HG03064 (cell line): ENCODE data around the gene MGLL.

Source experiments
- ATAC-seq: cut with Tn5 transposase; IDR thresholded peaks from one replicate; pipeline ENCODE4 v1.9.1; 2021; ENCODE audit warnings: low read depth; ENCODE audit not compliant: unreplicated experiment

Gene MGLL

DNA sequence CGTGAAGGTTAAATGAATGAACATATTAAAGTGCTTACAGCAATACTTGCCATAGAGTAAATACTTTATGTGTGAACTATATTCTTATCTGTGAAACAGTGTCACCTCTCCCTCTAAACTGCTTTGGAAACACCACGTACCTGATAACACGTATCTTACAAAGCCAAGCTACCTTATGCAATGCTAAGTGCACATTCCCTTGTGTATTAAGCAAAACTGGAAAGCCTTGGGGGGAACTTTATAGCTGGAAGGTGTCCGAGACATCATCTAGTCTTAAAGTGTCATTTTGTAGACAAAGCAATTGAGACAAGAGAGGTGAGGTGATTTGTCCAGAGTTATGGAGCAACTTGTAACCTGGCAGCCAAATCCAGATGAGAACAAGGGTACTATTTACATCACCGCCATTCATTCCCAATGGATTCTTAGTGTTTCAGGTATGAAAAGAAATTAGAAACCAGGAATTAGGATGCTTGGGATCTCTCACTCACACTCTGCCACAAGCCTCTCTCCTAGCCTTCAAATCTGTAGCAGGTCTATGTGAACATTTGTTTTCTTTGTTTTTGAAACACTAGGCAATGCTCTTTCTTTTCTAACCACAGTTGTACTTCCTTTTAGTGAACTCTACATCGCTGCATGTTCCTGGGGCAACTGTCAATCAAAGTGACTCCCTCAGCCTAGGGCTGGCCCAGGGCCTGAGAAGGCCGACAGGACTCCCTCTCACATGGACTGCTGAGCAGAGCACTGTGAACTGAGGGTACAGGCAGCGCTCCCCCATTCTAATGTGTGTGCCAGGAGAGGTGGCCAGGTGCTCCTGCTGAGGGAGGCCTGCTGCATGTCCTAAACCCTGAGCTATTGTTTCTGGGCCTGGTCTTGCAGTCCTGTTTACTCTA lies 13.9 kb upstream of the MGLL start:
- ATAC-seq = peak; percentile 89

DNA sequence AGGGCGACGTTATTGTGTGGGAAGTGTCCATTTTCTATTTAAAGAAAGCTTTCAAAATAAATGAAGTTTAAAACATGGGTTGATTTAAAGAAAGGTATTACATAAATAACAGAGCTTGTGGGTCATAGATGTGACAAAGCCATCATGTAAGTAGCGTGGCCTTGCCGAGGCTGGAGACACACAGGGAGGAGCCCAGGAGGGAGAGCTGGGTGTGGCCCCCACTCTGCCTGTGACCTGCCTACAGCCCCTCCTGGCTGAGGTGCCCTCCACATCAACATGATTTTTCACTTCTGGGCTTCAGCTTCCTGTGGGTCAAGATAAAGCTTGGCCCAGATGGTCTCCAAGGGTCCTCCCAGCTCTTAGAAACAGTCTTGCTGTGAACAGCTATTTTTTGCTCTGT lies 12.5 kb upstream of the MGLL start:
- no peak for ATAC-seq

DNA sequence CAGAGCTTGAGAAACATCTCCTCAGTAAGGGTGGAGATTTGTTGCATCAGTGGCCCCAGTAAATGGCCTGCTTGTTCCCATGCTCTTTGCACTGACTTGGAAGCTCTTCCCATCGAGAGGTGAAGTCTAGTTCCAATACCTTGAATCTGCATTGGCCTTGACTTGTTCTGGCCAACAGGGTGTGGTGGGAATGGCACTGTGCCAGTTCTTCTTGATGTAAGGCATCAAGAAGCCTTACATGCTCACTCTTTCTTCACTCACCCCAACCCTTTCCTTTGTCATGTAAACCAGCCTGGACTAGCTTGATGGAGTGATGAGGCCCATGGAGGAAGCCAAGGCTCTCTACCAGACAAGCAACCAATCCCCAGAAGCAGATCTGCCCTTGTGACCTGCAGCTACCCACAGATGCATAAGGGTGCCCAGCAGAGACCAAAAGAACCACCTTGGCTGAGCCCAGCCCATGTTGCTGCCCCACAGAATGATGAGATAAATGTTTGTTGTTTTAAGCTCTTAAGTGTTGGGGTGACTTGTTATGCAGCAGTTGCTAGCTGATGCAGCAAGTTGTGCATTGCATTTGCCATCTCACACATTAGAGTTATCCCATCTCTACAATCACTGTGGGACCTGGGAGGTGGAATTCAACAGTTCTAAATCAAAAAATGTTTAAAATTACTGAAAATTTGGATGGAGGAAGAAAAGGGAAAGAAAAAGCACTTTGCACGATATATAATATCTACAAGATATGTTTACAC lies 11.1 kb upstream of the MGLL start:
- no peak for ATAC-seq

DNA sequence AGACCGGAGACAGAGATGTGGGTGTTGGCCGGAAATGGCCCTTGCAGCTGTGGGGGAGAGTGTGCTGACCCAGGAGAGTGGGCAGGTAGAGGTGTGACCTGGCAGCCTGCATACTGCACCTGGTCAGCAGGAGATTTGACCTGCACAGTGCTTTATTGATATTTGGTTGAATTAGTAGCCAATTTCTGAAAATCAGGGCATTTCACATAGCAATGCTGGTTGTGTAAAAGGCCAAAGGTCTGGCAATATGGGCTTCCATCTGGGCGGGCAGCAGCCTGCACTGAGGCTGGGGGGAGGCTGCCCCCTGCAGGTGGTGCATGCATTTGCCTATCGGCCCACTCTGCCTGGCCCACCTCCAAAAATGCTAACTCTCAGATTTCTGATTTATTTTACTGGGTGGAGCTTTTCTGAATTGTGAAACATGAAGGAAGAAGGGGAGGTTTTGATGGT lies 9.4 kb upstream of the MGLL start:
- no peak for ATAC-seq

DNA sequence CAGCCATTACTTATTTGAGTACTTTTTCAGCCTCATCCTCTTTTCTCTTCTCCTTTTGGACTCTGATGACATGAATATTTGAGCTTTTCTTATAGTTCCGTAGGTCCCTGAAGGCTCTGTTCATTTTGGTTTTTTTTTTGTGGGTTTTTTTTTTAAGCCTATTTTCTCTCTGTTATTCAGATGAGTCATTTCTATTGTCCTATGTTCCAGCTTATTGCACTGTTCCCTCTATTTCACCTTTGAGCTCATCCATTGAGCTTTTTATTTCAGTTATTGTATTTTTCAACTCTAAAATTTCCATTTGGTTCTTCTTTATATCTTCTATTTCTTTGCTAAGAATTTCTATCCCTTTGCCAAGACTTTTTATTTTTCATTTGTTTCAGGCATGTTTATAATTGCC lies 7.2 kb upstream of the MGLL start:
- ATAC-seq = no peak

DNA sequence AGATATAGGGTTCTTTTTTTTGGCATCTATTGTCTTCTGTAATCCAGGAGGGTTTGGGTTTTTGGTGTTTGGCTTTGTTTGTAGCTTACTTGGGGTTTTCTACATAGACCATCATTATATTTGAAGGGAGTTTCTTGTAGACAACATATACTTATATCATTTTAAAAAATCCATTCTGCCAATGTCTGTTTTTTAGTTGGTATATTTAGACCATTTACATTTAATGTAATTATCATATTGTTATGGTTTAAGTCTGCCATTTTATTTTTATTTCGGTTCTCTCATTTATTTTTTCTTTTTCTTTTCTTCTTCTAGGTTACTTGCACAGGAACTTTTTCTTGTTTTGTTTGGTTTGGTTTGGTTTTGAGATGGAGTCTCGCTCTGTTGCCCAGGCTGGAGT lies 5.5 kb upstream of the MGLL start:
- ATAC-seq = no peak

DNA sequence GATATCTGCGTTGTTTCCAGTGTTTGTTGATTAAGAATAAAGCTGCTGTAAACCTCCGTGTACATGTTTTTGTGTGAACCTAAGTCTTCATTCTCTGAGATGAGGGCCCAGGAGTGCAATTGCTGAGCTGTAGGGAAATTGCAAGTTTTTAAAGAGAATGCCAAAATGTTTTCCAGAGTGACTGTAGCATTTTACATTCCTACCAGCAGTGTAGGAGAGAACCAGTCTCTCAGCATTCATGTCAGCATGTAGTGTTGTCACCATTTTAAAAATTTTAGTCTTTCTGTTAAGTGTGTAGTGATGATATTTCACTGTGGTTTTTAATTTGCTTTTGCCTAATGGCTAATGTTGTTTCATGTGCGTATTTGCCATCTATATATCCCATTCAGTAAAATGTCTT lies 3.4 kb upstream of the MGLL start:
- no peak for ATAC-seq

DNA sequence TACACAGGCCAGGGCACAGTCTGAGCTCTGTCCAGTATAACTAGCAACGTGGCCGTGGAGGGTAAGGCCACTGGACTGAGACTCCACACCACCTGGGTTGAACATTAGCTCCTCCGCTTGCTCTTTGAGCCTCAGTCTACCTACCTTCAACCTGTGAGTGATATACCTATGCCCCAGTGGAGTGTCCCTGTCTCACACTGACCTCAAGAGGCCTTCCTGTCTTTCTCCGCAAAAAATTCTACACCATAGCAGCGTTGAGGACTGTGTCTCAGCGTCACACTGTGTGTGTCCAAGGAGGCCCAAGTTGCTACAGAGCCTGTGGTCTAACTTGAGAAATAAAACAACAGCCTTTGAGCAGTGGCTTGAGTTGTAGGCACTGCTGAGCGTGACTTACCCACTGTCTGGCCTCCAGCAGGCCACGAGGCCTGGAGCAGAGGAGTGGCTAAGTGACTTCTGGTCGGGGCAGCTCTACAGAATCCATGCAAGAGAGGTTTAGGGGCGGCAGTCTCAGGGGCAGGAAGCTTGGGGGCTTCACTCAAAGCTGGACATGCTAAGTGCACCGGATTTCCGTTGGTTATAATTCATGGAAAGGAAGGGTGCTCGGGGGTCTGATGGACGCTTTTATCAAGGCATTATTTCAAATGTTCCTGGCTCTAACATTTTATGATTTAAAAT lies 2.0 kb upstream of the MGLL start:
- no peak for ATAC-seq

DNA sequence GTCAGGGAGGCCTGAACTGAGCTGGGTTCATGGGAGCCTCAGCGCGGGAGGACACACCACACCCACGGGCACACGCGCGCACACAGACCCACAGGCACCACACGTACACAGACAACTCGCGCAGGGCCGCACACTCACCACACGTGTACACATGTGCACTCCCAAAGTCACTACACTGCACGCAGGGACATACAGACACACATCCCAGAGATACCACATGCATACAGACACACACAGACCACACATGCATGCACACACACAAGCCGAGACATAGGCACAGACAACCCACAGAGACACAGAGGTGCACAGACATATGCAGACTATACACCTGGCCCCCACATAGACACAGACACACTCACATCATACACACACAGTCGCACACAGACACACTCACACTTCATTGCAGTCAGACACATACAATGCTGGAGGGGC lies 1.1 kb upstream of the MGLL start:
- no peak for ATAC-seq

DNA sequence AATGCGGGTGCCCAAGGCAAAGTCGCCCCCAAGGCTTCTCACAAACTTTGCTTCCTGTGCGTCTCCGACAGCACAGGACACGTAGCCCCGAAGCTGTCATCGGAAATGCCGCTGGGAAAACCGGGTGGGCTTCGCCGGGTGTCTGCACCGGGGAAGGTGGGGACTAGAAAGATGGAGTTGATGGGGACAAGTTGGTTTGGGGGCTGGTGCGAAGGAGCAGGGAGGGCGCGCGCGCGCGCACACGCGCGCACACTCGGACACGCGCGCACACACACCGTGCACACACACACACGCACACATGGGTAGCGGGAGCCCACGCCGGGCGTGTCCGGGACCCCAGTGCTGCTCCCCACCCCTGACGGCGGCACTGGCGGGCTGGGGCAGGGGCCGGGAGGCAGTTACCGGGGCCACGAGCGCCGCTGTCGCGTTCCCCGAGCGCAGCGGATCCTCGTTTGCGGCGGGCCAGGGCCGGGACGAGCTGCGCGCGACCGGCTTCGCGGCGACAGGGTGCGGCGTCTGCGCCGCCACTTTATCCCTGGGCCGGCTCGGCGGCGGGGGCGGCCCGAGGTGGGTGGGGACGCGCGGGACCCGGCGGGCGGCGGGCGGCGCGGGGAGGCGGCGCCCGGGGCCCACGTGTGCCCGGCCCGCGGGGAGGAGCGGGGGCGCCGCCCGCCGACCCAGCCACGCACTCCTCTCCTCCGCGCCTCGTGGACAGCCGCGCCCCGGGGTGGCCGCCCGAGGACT lies 539 bp upstream of the MGLL start:
- ATAC-seq = no peak

DNA sequence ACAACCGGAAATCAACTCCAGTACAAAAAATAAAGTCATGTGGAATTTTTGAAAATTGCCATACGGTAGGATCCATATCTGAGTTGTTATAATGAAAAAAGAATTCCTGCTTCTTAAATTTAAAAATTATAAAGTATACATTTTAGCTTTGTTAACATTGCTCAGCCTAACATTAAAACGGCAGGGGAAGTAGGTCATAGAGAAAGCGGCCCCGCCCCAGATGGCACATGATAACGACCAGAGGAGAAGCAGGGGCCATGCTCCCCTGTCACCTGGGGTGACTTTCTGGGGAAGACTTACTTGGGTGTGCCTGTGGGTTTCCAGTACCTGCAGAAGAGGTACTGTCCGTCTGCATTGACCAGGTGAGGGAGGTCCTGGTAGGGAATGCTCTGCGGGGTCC lies 921 bp downstream of the MGLL start:
- no peak for ATAC-seq

DNA sequence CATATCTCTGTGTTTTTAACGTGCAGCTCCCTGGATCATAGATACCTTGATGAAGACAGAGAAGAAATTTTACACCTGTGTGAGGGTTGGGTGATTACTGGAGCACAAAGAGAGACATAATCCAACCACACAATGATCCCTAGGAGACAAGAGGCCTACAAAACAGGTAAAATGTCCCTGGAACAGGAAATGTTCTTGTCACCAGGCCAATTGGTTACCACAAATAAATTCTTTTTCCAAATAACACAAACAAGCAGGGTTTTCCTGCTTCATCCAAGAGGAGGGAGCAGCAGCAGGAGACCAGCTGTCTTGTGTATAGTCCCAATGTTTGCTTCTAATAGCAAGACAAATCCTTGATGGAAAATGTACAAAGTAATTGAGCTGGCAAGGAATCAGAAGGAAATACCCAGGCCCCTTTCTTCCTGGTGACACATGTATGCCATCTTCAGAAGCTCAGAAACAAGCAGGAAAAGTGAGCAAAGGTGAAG lies 1.4 kb downstream of the MGLL start:
- ATAC-seq = no peak

DNA sequence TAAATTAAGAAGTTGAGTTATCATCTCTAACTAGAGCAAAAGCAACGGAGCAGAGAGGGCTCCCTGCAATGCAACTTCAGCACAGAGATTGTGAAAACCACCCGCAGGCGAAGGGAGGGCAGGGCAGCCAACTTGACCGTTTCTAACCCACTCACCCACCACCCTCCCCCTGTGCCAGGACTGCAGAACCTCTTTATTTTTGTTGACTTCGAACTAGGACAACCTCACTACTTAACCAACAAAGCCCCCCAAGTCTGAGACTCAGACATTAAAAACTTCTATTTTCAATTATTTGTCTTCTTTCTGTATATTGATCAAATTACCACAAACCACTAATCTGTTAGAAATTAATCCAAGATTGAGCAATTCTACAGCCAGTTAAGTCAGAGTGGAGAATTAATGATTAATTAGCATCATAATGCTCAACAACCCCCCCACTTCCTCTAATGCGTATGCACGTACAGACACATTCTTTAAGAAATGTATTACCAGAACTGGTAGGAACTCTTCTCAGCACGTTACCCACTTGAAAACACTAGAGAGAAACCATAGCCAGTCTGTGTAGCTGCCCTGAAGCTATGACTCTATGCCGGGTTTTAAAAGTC lies 2.0 kb downstream of the MGLL start:
- no peak for ATAC-seq

DNA sequence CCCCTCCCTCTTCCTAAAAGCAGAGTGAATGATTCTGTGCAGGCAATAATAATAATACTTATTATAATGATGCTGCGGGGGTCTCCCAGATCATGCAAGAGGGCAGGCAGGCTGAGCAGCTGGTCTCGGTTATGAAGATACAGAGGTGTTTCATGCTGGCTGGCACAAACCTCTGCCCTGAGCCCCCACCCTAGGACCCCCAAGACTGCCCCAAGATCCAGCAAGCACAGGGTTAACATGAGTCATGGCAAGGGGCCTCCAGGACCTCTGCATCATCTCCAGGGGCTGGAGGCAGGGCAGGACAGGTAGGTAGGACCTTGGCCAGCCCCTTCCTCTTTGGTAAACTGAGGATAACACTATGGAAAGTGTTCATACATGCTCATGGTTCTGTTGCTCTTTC lies 2.7 kb downstream of the MGLL start:
- ATAC-seq = no peak

DNA sequence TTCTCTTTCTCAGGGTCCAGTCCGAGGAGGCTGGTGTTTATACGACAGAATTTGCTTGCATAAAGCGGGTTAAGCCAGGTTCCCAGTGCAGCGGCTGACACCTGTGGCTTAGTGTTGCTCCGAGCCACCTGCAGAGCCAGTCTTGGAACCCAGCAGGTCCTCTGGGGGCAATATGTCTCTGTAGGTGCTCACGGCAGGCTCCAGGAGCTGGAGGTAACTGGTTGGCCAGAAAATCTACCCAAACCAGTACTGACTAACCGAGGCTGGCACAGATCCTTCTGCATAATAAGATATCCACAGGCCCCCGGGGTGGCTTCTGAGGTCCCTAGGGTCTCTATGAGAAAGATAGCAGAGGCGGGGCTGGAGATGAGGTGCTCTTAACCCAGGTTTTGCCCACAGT lies 3.2 kb downstream of the MGLL start:
- no peak for ATAC-seq

DNA sequence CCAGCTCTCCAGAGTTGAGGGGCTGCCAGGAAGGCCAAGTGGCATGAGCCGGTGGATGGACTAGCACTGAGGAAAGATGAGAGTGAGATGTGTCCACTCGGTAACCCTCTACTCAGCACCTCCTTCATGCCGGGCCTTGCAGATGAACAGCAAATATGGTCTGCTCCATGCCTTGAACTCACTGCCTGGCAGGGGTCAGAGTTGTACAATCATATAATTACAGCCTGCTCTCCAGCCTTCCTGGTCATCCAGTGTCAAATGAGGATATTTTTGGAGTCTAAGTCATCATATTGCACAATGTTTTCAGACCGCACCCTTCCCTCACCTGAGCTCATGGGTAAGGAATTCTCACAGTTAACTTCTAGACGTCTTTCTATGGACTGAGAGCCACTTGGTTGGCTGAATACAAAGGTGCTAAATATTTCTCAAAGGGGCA lies 4.9 kb downstream of the MGLL start:
- no peak for ATAC-seq

DNA sequence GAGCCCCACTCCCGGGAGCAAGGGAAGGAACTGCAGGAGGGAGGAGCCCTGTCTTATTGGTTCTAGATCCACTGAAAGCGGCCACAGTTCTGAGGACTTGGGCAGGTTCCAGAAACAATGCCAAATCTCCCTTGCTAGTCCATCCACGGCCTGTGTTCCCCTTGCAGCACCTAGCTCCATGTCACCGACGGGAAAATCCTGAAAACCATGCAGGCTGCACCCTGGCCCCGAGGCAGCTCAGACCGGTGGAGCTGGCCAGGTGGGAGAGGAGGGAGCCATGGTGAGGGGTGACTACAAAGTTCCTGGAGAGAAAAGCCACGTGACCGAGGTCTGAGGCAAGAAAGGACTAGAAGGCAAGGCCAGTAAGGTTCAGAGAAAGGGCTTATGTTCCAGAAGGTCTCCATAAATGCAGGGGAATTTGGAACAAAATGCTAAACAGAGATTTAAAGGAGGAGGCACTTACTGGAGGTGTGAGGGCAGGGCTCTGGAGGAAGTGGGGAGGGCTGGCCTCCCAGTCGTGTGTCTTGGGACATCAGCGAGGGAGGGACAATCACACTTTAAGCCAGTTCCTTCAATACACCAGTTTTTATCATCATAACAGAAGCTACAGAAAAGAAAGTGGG lies 5.4 kb downstream of the MGLL start:
- ATAC-seq = no peak

DNA sequence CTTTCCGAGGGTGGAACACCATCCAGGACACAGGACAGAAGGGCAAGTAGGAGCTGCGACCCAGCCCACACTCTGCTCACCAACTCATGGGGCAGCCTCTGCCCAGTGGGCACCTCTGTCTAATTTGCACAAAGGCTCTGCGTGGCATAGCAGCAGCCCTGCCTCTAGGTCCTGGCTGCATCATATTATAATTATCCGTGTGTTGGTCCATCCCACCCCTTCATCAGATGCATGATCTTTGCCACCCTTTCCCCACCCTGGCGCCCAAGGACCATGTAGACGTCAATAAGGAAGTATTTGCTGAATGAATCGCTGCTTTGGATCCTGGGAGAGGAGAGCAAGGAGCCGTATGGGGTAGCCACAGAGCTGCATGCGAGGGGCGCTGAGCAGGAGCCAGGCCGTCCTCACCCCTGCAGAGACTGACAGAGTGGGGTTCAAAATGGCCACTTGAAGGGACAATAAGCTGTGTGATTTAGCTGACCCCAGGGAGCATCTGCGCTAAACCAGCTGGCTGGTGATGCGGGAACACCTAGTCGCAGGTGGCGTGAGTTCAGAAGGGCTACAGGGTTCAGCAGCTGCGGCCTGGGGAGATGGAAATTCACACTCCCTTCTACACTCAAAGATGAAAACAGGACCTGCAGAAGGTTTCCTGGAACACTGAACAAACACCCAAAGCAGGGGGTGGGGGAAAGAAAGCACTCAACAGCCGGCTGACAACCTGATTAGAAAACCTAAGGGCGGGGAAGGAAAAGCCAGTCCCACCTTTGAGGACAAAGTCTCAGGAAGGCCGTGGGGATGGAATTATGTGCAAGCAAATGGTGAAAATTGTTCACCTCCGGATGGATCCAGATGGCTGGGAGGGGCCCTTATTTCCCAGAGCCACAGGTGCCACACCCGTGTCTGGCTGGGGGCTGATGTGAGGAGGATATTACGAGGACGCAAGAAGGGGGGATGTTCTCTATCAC lies 6.4 kb downstream of the MGLL start:
- ATAC-seq = no peak
